HepG2 (cell line): ENCODE measurements around the gene TBL3. TPM values are rescaled to one million over a fixed set of nuclear protein-coding genes. Genes with fewer than 3 reads are reported as not detected.

ENCODE experiments used
- AGO1 ChIP-seq: fragments of 200-400 bp; formaldehyde crosslinking; IDR thresholded peaks from 2 replicates; pipeline ENCODE4 v1.6.1; 2017; ENCODE audit warnings: mild to moderate bottlenecking, low read depth, low read length, moderate library complexity; ENCODE audit not compliant: poor library complexity, severe bottlenecking
- AHR ChIP-seq: IDR thresholded peaks from 2 replicates; pipeline ENCODE4 v1.6.1; 2018; ENCODE audit warnings: missing genetic modification reagents, missing compliant biosample characterization
- ARID4A ChIP-seq: sonication (generic); formaldehyde crosslinking; IDR thresholded peaks from 2 replicates; pipeline ENCODE4 v1.5.0; 2020; ENCODE audit warnings: mild to moderate bottlenecking, missing genetic modification reagents, borderline replicate concordance
- HOXA3 ChIP-seq: sonication (generic); formaldehyde crosslinking; IDR thresholded peaks from 2 replicates; pipeline ENCODE4 v1.5.0; 2020; ENCODE audit warnings: missing genetic modification reagents
- HOXA5 ChIP-seq: sonication (generic); formaldehyde crosslinking; IDR thresholded peaks from 2 replicates; pipeline ENCODE4 v1.4.0; 2020; ENCODE audit warnings: missing genetic modification reagents
- PCBP2 ChIP-seq: fragments of 200-400 bp; formaldehyde crosslinking; optimal IDR thresholded peaks from 2 replicates; pipeline ENCODE3; 2018; ENCODE audit warnings: low read length, low read depth; ENCODE audit not compliant: poor library complexity, severe bottlenecking
- PREB ChIP-seq: sonication (generic); formaldehyde crosslinking; IDR thresholded peaks from 2 replicates; pipeline ENCODE4 v1.4.0; 2020; ENCODE audit warnings: missing genetic modification reagents
- SMAD1 ChIP-seq: sonication (generic); formaldehyde crosslinking; IDR thresholded peaks from 2 replicates; pipeline ENCODE4 v1.4.0; 2020; ENCODE audit warnings: missing genetic modification reagents, low read depth, mild to moderate bottlenecking, borderline replicate concordance
- TOE1 ChIP-seq: sonication (generic); formaldehyde crosslinking; IDR thresholded peaks from 2 replicates; pipeline ENCODE4 v1.4.0; 2020; ENCODE audit warnings: mild to moderate bottlenecking, missing genetic modification reagents
- ZMAT3 ChIP-seq: sonication (generic); formaldehyde crosslinking; conservative IDR thresholded peaks from 2 replicates; pipeline ENCODE4 v1.7.0; 2021; ENCODE audit warnings: missing genetic modification reagents
- ZNF329 ChIP-seq: sonication (generic); formaldehyde crosslinking; IDR thresholded peaks from 2 replicates; pipeline ENCODE4 v1.9.0; 2021; ENCODE audit warnings: low read depth, mild to moderate bottlenecking, missing genetic modification reagents
- ZNF414 ChIP-seq: sonication (generic); formaldehyde crosslinking; IDR thresholded peaks from 2 replicates; pipeline ENCODE4 v1.5.0; 2020; ENCODE audit warnings: missing genetic modification reagents
- ZNF607 ChIP-seq: sonication (generic); formaldehyde crosslinking; IDR thresholded peaks from 2 replicates; pipeline ENCODE4 v1.5.1; 2020; ENCODE audit warnings: missing genetic modification reagents, mild to moderate bottlenecking, borderline replicate concordance
- ZNF609 ChIP-seq: sonication (generic); formaldehyde crosslinking; IDR thresholded peaks from 2 replicates; pipeline ENCODE4 v1.4.0; 2020; ENCODE audit warnings: mild to moderate bottlenecking, missing genetic modification reagents, borderline replicate concordance
- ZNF773 ChIP-seq: sonication (generic); formaldehyde crosslinking; IDR thresholded peaks from 2 replicates; pipeline ENCODE4 v1.4.0; 2020; ENCODE audit warnings: missing genetic modification reagents, borderline replicate concordance
- polyA plus RNA-seq, 8 experiments: library from polyadenylated mRNA; depleted of rRNA in 3 of 8; stranded (reverse) in 7 of 8; unstranded in 1 of 8; fragments of >200 nt; fragmentation: Illumina TruSeq in 4 of 8; extraction: Trizol in 4 of 8; gene quantifications; 2 replicates each; pipeline versions ENCODE4 v1.2.1 to v1.2.3, GENCODE V29; 2011 to 2016; ENCODE audit warnings: low read depth in 4 of 8, missing spikeins in 1 of 8, mixed read lengths in 1 of 8; ENCODE audit not compliant: insufficient read depth in 1 of 8
- total RNA-seq, 5 experiments: library from RNA; depleted of rRNA; stranded (reverse); fragments of >200 nt; fragmentation: Illumina TruSeq; extraction: Trizol; gene quantifications; 2 replicates each; pipeline ENCODE4 v1.2.3, GENCODE V29; 2016; ENCODE audit warnings: low read depth in 1 of 5

The TBL3 gene
- total and polyA plus RNA-seq, 2 of the 13 experiments (the other 11 are each of a cell fraction or from before 2014, with no cell fraction given), result 16.8 to 38.0 TPM

DNA sequence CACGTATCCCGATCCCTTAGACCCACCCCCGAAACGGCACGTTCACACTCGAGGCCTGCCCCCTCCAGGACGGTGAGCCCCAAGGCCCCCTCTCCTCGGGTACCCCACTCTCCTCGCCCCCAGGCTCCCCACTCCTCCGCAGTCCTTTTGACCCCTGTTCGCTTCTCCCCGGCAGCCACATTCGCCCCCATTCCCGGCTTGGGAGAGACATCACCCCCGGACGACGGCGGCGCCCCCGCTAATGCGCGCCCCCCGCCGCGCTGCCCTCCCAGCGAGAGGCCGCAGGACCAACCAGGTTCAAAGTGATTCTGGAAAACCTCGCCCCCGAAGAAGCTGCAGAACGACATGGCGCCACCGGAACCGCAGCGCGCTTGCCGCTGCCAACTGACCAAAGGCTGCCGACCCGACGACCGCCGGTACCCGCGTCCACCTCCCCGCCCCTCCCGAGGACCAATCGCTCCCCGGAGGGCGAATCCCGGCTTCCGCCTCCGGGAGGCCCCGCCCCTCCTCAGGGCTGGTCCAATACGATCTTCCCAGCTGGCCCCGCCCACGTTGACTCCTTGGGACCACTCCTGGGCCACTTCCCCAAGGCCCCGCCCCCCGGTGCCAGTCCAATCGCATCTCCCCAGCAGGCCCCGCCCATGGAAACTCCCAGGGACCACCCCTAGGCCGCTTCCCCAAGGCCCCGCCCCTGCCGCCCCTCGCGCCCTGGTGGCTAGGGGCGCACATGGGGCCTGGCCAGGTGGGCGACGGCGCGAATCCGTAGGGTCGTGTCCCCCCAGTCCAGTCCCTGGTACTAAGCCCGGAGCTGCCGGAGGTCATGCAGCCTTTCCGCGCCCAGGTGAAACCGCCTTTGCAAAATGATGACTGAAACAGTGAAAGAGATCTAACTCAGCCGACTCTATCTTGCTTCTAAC is 28.8 kb upstream of the TBL3 start, which contains the start of gene MSRB1 (continued):
- TF ChIP-seq ARID4A, result peak; percentile 91
- peak; percentile 68; the same call in 1 of the 2 replicates for TF ChIP-seq ZMAT3 (CRISPR knock-in tag)
- no peak for TF ChIP-seq ZNF773
- no peak for TF ChIP-seq ZNF414
- TF ChIP-seq ZNF609 (CRISPR knock-in tag), result 0 out of 2 replicates have a peak, but pooled peaks have one; percentile 55
- peak; percentile 42; the same call in 1 of the 2 replicates for TF ChIP-seq HOXA3 (CRISPR knock-in tag)
- 0 out of 2 replicates have a peak, but pooled peaks have one; percentile 12 for TF ChIP-seq ZNF329
- TF ChIP-seq TOE1 (CRISPR knock-in tag), result no peak
- peak; percentile 45; the same call in 1 of the 2 replicates for TF ChIP-seq SMAD1
- TF ChIP-seq PREB (CRISPR knock-in tag), result no peak
- TF ChIP-seq ZNF607 (CRISPR knock-in tag), result peak; percentile 68; the same call in 1 of the 2 replicates
- TF ChIP-seq HOXA5 (CRISPR knock-in tag), result 0 out of 2 replicates have a peak, but pooled peaks have one; percentile 37
- TF ChIP-seq PCBP2, result no peak
- TF ChIP-seq AHR (CRISPR knock-in tag), result peak; percentile 55; the same call in 1 of the 2 replicates
- TF ChIP-seq AGO1, result no peak
